GM21381 (cell line): ENCODE data around the gene TOX4.
"Not testable (repeated sequence)": the region's sequence is repeated elsewhere in the genome, so short reads cannot be mapped to it uniquely, and the experiment has no call there.

Source experiments
- ATAC-seq: cut with Tn5 transposase; IDR thresholded peaks from one replicate; pipeline ENCODE4 v1.9.1; 2021; ENCODE audit warnings: mild to moderate bottlenecking, moderate library complexity; ENCODE audit not compliant: unreplicated experiment

The TOX4 gene

DNA sequence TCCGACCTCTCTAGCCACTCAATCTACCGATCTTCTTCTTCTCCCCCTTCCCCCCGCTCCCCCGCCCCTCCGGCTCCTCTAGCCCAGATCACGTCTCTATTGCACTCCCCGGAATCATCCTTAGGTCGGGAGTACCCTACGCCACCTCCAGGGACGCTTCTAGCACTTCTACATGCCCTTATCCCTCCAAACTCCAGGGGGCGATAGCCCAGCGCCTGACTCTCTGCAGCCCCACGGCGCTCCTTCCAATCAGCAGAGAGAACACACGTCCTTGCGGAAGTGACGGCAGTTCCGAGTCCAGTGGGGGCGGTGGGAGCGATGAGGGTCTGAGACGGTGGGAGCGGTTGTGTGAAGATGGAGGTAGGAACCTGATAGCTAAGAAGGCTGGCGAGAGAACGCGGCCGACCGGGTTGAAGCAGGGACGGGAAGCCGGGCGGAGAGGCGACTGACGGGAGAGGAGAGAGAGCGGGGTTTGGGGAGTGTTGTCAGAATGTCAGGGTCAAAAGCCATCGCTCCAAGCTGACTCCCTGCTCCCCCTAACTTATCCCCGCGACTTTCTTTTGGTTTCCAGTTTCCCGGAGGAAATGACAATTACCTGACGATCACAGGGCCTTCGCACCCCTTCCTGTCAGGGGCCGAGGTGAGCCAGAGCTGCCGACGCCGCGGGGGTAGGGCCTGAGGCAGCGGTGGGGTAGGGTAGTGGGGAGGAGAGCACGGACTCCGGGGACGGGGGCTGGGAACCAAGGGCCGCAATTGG, at the start of gene TOX4, which contains the start of gene RAB2B:
Gene TOX4 (plus strand): TSS at position 271 of the 757 bp plus-strand sequence. CDS start 84 bp downstream, at position 355.
Gene RAB2B (minus strand): TSS at position 35 of the 757 bp plus-strand sequence. CDS start 87 bp downstream, outside the sequence.
- ATAC-seq, result peak; percentile 100

DNA sequence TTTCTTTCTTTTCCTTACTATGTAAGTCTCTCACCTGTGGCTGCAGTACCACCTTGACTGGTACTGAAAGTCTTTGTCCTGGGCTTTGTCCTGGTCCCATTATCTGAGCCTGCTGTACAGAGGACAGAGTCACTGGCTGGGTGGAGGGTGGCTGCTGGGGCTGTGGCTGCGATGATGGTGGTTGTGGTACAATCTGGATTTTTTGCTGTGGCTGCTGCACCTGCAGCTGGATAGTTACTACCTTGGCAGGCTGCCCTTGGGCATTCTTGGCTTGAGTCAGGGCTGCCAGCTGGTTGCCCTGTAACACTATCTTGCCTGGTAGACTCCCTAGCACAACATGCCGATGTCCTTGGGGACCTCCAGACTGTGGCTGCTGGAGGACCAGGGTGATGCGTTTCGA, 48.1 kb upstream of the TOX4 start:
- ATAC-seq, result no peak

DNA sequence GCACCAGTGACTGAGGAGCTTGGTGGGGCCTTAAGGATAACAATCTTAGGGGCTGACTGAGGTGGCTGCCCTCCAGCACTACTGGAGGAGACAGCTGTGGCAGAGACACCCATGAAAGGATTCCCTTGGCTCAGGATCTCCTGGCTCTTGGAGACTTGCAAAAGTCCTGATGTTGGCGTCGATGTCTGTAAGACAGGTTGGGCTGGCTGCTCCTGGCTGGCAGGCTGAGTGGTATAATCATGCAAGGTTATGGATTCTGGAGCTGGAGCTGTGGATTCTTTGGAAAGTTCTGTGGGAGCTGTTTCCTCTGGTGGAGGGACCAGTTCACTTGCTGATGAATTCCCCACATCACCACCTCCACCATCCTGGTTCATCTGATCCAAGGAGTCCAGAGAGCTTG, 45.9 kb upstream of the TOX4 start:
- no peak for ATAC-seq

DNA sequence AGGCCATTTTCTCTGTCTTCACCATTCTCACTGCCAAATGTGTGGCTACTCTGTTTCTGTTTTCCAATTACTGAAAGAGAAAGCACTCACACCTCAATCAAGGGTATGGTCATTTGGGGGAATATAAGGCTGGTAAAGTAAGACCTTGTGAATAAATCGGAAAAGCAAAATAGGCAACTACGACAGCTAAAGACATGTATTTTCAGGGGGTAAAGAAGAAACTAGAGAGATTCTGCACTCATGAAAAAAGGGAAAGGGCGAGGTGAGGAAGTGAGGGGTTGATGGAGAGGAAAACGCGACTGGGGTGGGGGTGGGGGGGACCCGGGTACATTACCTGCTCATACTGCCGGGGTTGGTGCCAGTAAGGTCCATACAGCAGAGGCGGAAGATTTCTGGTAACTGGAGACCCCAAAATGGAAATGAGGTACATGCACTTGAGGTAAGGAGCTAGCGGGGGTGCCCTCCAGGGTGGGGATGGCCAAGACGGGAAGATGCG, 40.4 kb upstream of the TOX4 start:
- ATAC-seq, result no peak

DNA sequence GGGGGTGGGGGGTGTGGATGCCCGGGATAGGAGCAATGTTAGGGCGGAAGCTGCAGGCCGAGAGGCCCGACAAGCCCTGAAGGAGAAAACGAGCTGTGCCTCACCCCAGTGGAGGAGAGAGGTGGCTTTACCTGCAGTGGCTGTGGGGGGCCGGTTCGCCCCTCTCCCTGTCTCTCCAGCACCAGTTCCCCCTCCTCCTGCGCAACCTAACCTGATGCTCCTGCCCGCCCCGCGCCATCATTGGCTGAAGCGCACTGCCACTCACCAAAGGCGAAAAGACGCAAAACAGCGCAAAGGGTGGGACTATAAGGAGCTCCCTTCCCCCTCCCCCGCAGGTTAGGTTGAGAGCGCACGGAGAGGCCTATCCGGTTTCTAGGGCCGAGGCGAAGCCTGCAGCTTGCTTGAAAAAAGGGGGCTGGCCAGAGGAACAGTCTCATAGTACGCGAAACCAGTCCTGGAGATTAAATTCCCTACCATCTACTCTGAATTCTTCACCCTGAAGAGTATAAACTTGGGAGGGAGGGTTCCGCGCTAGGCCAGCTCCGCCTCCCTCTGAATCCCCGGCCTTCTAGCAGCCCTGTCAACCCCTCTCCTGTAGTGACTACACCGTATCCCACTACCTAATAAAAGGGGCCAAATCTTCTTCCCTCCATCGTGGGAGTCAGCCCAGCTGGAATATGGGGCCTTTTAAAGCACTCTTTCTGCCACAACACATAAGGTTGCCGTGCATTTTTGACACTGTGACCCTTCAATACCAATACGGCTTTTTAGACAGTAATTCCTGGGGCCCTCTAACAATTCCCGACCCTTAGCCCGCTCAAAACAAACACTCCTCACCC, 39.7 kb upstream of the TOX4 start:
- peak; percentile 99 for ATAC-seq

DNA sequence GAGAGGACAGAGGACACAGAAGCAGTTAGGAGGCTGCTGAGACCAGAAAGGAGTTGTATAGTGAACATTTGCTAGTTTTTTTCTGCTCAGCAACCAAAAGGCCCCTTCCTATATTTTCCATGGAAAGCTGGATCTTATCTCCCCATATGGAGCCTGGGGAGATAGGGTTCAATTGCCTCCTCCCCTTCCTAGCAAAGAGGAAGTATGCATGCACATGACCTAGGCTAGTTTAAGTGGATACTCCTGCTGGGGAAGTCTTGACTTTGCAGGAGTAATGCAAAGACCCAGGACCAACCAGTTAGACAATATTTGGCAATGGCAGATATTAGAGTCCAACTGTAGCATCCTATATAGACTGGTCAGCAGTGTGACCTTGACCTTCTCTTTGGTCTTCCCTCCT, 36.1 kb upstream of the TOX4 start:
- no peak for ATAC-seq

DNA sequence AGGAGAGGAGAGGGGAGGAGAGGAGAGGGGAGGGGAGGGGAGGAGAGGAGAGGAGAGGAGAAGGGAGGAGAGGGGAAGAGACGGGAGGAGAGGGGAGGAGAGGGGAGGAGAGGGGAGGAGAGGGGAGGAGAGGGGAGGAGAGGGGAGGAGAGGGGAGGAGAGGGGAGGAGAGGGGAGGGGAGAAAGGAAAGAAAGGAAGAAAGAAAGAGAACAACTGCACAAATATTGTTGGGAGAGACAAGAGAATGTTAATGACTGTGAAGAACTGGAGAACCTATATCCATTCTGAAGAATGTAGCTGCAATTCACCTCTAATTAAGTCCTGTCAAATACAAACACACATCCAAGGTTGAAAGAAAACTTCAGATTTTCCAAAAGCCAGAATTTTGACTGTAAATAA, 34.3 kb upstream of the TOX4 start:
- not testable (repeated sequence) for ATAC-seq

DNA sequence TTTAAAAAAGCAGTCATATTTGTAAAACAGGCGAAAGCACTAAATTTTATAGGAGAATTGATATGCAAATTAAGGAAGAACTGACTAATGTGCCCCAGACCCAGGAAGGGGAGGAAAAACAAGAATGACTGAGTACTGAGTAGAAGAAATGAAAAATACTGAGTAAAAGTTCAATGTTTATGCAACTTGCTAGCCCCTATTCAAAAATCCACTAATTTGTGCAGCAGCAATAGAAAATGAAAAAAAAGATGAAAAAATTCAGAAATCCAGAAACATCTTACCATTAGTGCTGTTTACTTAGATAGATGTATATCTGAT, 27.1 kb upstream of the TOX4 start:
- ATAC-seq, result no peak

DNA sequence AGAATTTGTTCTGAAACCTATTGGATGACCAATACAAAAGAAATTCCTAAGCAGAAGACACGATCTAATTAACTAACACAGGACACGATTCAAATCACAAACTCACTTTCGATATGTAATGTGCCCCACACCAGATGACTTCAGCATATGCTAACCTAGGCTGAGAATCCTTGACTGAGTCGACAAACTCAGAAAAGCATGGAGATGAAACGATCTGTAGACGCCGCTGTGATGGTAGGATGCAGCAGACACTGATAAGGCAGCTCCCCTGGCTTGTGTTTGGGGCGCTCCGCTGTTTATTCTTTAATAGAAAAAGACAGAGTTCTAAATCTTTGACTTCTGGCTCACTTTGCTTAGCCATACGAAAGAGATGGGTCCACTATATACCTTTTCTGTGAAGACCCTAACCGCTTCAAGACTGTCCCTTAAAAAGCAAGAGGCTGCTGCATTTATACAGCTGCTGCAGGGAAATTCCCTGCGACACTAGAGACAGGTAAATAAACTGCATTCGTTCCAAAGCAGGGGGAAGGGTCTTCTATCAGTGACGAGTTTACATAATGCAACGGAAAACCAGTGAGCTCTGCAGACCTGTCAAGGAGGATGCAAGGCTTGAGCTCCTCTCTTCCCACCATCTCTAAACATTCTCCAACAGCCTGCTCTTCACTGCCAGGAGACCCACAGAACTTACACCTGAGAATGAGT, 22.0 kb upstream of the TOX4 start:
- ATAC-seq, result no peak

DNA sequence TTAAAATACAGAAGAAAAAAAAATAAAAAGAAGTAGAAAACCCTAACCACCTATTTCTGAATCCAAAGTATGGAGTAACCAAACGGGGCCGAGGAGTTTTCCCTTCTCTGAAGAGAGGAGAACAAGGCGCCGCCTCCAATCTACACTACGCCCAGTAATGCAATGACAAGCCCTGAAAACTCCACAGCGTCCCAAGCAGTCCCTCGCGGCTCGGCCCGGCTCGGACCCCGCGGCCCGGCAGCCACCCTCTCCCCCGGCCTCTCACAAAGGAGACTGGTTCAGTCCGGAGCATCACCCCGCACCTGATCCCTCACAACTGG, 21.4 kb upstream of the TOX4 start:
- ATAC-seq, result peak; percentile 23

DNA sequence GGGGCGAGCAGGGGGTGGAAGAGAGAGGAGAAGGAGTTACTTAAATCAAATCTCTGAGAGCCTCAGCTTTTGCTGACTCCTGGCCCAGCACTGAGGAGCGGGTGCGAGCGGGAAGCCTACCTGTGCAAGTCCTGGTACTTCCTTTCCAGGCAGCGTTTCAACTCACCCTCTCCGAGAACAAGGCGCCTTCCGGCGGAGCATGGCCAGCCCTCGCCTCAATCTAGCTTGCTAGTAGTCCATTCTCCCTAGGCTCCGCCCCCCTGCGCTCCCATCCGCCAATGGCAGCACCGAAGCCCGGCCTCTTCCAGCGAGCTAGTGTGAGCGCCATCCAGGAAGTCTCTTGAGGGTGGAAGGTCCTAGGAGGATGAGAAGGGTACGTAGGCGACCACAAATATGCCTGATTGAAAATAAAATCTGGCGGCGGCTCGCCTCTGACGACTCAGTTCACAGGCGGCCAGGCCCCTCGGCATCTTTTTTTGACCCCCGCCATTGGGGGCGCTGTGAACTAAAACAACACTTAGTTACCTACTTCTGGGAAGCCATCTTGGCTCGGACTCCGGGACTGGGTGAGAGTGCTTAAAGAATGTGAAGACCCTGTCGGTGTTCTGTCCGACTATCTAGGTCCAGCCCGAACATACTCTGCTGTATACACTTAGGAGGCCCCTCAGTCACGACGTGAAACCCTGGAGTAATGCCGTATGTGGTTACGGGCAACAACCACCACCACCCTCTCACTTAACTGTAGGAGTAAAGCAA, 20.9 kb upstream of the TOX4 start, which contains the start of gene CHD8:
Gene CHD8 (minus strand): TSS at position 212 of the 756 bp plus-strand sequence. CDS start 24,480 bp downstream, outside the sequence.
- peak; percentile 98 for ATAC-seq

DNA sequence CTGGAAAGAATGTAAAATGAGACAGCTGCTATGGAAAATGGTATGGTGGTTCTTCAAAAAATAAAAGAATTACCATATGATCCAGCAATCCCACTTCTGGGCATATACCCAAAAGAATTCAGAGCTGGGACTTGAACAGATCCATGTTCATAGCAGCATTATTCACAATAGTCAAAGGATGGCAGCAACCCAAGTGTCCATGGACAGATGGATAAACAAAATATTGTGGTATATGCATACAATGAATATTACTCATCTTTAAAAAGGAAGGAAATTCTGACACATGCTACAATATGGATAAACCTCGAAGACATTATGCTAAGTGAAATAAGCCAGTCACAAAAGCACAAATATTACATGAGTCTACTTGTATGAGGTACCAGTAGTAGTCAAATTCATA, 9.4 kb upstream of the TOX4 start:
- no peak for ATAC-seq

DNA sequence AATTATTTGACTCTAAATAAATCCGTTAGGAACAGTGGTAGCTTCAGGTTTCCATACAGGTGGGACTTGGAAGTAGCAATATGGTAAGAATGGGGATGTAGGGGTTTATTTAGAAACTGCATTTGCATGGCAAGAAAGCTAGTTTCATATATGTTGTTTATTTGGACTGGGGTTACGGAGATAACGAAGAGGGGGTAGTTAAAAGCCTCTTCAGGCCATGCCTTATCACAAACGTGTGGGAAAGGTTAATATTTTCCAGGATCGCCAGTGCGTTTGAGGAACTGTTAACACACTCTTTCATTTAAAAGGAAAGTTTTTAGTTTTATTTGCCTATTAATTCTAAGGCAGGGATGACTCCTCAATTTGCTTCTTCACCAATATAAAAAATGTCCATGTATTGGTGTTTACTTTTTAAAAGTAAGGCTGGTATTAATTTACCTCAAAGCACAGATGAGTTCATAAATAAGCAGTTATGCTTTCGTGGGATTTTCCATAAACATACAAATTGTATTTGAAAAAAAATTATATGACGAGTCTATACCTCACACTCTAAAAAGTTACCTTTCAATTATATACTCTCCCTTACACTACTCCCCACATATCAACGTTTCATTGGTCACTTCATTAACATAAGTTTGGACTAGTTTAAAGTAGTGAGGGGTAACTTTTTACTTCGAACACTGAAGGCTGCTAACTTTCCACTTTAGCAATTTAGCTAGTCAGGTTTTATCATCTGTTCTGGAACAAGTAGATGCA, 1.1 kb upstream of the TOX4 start:
- ATAC-seq, result no peak

DNA sequence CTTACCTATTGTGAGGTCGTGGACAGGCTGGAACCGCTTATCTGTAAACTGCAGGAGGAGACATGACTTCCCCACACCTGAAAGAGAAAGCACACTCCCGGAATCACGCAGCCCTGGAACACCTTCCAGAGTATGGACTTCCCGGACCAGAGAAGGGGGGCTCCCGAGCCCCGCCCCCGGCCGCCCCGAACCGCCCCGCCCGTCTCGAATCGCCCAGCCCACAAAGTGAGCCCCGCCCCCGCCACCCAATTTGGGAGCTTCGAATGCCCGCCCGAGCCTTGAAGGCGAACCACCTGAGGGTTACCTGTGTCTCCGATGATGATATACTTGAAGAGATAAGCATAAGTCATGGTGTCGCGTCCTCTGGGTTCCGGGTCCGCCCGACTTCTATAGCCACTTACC, 471 bp upstream of the TOX4 start:
- ATAC-seq, result peak; percentile 34

DNA sequence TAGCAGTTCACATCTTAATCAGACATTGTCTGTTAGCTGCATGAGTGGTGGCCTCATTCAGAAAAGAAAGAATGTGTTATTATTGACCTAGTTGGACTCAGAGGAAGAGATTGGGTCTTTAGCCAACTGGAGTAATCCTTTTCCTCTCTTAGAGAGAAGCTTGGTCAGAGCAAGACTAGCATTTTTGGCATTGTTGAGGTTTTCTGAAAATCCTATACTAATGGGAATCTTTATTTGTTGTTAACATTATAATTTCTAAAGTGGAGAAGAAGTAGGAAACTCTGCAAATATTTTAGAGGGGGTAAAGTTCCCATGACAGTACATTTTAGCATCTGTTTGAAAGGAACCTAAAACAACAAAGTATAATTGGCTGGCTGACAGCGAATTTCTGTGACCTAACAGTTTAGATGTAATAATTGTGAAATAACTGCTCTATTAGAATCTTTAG, 9.7 kb downstream of the TOX4 start:
- ATAC-seq, result no peak

DNA sequence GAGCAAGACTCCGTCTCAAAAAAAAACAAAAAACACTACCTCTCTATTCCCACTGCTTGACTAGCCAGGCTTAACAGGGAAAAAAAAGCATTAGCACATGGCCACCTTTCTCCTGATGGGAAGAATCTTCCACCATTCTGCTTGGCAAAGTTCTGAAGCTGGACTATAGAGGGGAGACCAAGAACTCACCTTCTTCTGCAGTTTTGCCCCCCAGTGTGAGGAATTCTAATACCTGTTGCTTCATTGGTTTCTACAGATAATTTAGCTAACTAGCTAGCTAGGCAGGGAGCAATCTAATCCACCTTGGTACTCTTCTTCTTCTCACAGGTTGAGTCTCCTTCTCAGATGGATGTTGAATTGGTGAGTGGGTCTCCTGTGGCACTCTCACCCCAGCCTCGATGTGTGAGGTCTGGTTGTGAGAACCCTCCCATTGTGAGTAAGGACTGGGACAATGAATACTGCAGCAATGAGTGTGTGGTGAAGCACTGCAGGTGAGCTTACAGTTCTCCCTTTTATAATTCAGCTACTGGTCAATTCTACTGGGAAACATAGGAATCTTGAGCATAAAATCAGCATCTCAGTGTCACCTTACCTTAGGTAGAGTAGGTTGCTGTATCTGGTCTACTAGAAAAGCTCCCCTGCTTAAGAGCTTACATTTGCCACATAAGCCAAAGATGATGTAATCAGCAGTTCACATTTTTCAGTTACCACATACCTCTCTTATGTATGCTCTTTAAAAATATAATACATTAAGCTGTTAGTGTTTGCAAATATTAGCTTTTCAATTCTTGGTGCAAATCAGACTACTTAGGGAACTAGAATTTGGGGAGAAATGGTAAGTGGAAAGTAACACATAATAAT, 18.1 kb downstream of the TOX4 start:
- no peak for ATAC-seq

DNA sequence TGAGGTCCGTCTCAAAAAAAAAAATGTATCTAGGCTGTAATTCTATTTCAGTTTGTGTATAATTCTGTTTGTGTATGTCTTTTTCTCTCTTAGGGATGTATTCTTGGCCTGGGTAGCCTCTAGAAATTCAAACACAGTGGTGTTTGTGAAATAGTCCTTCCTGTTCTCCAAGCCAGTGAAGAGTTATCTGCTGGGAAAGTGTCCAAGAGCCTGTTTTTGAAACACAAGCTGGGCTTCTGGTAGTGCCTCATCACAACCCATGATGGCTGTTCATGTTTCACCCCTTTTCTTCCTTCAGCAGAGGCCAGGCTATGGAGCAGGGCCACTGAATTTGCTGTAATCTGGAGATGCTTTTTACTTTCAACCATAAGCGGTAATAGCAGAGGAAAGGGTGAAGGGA, 19.5 kb downstream of the TOX4 start:
- ATAC-seq, result no peak

DNA sequence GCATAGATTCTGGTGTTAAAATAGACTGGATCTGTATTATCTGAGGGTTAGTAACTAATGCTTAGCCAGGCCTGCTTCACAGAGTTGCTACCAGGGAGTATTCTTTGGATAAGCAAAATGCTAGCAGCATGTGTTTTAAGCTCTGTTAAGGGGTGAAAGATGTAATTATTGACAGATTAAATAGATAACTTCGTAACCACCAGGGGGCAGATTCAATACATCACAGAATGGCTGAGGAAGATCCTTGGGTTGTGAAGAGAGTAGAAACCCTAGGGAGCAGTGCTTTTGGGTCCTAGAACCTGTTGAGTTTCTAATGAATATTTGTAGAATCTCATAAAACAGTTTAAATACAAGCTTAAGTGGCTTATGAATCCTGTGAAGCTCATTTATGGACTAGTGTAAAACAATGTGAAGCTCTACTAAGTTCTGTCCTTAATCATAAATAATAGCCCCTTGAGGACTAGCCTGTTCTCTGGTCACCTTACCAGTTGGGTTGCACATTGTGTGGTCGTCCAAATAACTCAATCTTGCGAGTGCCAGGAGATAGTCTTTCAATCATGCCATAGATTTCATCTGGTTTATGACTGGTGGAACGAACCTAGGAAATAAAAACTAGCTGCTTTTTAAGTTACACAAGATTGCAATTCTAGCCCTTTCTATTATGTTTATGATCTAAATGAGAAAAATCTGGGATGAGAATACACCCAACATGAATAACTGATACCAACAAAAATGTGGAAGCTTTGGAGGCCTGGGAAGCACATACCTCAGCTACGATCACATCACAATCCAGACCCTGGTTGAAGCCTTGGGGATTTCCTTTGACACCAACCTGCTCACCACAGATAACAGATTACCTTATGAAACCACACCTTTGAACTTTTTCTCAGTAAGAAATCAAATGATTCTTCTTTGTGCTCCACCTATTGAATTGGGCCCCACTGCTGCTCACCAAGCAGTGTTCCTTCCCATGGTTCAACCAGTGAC, 21.8 kb downstream of the TOX4 start:
- ATAC-seq, result peak; percentile 61
